Measurements from ENCODE around the gene WDR59. TPM values are rescaled to one million over a fixed set of nuclear protein-coding genes. Genes with fewer than 3 reads are reported as not detected.
"Not testable (repeated sequence)": the region's sequence is repeated elsewhere in the genome, so short reads cannot be mapped to it uniquely, and the experiment has no call there.

The WDR59 gene
- total and polyA plus RNA-seq, 2 donors (not counting 1 experiment from before 2014, with no cell fraction given): 52.6 to 127 TPM

GRCh38 chr16:74844041-74844980 is 140.6 kb downstream of the WDR59 start:
- Histone ChIP-seq H3K4me1 (ENCODE audit: control insufficient read depth in 2 of 2, insufficient read depth in 2 of 2, low read length in 2 of 2) (no peaks in the 10 kb centered on the region), H3K9me3 (ENCODE audit: control extremely low read depth in 1 of 3, control insufficient read depth in 2 of 3, insufficient read depth in 1 of 3, low read length in 2 of 3) (no peaks in the 10 kb centered on the region), H3K27ac (ENCODE audit: low read length in 2 of 2) (no peak overlapping the region), H3K27me3 (replicated peaks in 1 of 4; ENCODE audit: control extremely low read depth in 1 of 4, control insufficient read depth in 3 of 4, insufficient read depth in 4 of 4, low read length in 3 of 4) (no peaks in the 10 kb centered on the region), H3K4me2 (replicated peaks; ENCODE audit: low read depth, low read length, poor library complexity, severe bottlenecking) (no peak overlapping the region), H3K9ac (ENCODE audit: low read length) (no peak overlapping the region), H4K20me1 (ENCODE audit: control insufficient read depth, insufficient read depth, low read length, poor library complexity, severe bottlenecking) (no peaks in the 10 kb centered on the region), H2AFZ (ENCODE audit: insufficient read depth, low read depth, low read length, poor library complexity, severe bottlenecking) (no peak overlapping the region), H3K36me3 (replicated peaks in 1 of 2; ENCODE audit: control extremely low read depth in 1 of 2, control insufficient read depth in 1 of 2, extremely low read depth in 1 of 2, insufficient read depth in 2 of 2, low read length in 1 of 2) (no peaks in the 10 kb centered on the region), H3K4me3 (ENCODE audit: control extremely low read depth in 1 of 5, extremely low read depth in 1 of 5, insufficient read depth in 1 of 5, low read depth in 2 of 5, low read length in 4 of 5) (no peak overlapping the region), H3K79me2 (ENCODE audit: control insufficient read depth, insufficient read depth, low read length) (no peaks in the 10 kb centered on the region)
- Mint-ChIP-seq H3K4me3 (no peak overlapping the region), H3K4me1 (no peaks in the 10 kb centered on the region), H3K27me3 (peaks cover 7% of the 10 kb centered on the region), H3K27ac (no peak overlapping the region), H3K9me3 (ENCODE audit: insufficient read depth) (no peaks in the 10 kb centered on the region)
- WGBS (ENCODE audit: insufficient coverage): 89% methylated on average over 3 of the region's 20 CpGs
- ChIA-PET CTCF (no interaction called here), POLR2A (no interaction called here)
- no peak for TF ChIP-seq EZH2 (IDR thresholded peaks at IDR 0.05; ENCODE audit: borderline replicate concordance, insufficient read depth, low read depth, low read length, poor library complexity, severe bottlenecking)
- TF ChIP-seq CTCF (IDR thresholded peaks at IDR 0.05): no peak
- intact Hi-C loops (cut with micrococcal nuclease): no loop called here
- DNase-seq: no peak
- ATAC-seq (ENCODE audit: low read depth): no peak

- H3K79me2 ChIP-seq (ENCODE audit: control insufficient read depth, insufficient read depth, low read length); intact Hi-C loops (cut with micrococcal nuclease); H3K27ac ChIP-seq (ENCODE audit: low read length in 2 of 2); H4K20me1 ChIP-seq (ENCODE audit: control insufficient read depth, insufficient read depth, low read length, poor library complexity, severe bottlenecking); H3K4me3 ChIP-seq (ENCODE audit: control extremely low read depth in 1 of 5, extremely low read depth in 1 of 5, insufficient read depth in 1 of 5, low read depth in 2 of 5, low read length in 4 of 5); DNase-seq; H3K4me1 ChIP-seq (ENCODE audit: control insufficient read depth in 2 of 2, insufficient read depth in 2 of 2, low read length in 2 of 2); H3K4me3 Mint-ChIP-seq; H3K4me2 ChIP-seq (replicated peaks; ENCODE audit: low read depth, low read length, poor library complexity, severe bottlenecking); H2AFZ ChIP-seq (ENCODE audit: insufficient read depth, low read depth, low read length, poor library complexity, severe bottlenecking); H3K9me3 Mint-ChIP-seq (ENCODE audit: insufficient read depth); H3K9ac ChIP-seq (ENCODE audit: low read length); H3K36me3 ChIP-seq (replicated peaks in 1 of 2; ENCODE audit: control extremely low read depth in 1 of 2, control insufficient read depth in 1 of 2, extremely low read depth in 1 of 2, insufficient read depth in 2 of 2, low read length in 1 of 2); H3K4me1 Mint-ChIP-seq; POLR2A ChIA-PET; H3K9me3 ChIP-seq (ENCODE audit: control extremely low read depth in 1 of 3, control insufficient read depth in 2 of 3, insufficient read depth in 1 of 3, low read length in 2 of 3); H3K27ac Mint-ChIP-seq; H3K27me3 Mint-ChIP-seq; H3K27me3 ChIP-seq (replicated peaks in 1 of 4; ENCODE audit: control extremely low read depth in 1 of 4, control insufficient read depth in 3 of 4, insufficient read depth in 4 of 4, low read length in 3 of 4); ATAC-seq (ENCODE audit: low read depth): not testable (repeated sequence)
- CTCF ChIA-PET: interaction anchor here (0.6 kb wide), 1 partner anchor 335 kb away, joined by 3 read pairs; no protein-coding TSS in a partner anchor
- WGBS (ENCODE audit: insufficient coverage): 84% methylated on average over 7 of the region's 14 CpGs
Measured at GRCh38 chr16:74843381-74844035, 141.4 kb downstream of the WDR59 start.
